HG03558 (cell line): ENCODE data around the gene LRRC25.
"Not testable (repeated sequence)": the region's sequence is repeated elsewhere in the genome, so short reads cannot be mapped to it uniquely, and the experiment has no call there.

Experiments
- ATAC-seq: cut with Tn5 transposase; IDR thresholded peaks from one replicate; pipeline ENCODE4 v1.9.1; 2021; ENCODE audit warnings: moderate number of reproducible peaks; ENCODE audit not compliant: unreplicated experiment; ENCODE audit errors: extremely low read depth

Gene LRRC25

DNA sequence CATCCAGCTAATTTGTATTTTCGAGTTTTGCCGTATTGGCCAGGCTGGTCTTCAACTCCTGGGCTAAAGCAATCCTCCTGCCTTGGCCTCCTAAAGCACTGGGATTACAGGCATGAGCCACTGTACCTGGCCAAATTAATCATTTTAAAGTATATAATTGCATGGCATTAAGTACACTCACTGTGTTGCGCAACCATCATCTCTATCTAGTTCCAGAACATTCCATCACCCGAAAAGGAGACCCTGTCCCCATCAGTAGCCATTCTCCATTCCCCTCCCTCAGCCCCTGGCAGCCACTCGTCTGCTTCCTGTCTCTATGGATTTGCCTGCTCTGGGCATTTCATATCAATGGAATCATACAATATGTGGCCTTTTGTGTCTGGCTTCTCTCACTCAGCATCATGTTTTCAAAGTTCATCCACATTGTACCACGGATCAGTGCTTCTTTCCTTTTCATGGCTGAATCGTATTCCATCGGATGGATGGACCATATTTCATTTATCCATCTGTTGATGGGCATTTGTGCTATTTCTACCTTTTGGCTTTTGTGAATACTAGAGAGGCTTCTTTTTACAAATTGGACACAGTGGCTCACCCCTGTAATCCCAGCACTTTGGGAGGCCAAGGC, 43.9 kb downstream of the LRRC25 start:
- ATAC-seq, result no peak

DNA sequence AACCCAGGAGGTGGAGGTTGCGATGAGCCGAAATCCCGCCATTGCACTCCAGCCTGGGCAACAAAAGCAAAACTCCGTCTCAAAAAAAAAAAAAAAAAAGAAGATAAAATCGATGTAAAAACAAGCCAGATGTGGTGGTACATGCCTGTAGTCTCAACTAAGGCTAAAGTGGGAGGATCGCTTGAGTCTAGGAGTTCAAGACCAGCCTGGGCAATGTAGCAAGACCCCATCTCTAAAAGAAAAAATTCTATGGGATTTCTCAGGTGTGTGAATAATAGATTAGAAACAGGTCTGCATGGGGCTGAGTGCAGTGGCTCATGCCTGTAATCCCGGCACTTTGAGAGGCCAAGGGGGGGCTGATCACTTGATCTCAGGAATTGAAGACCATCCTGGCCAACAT, 45.9 kb downstream of the LRRC25 start:
- ATAC-seq, result no peak

DNA sequence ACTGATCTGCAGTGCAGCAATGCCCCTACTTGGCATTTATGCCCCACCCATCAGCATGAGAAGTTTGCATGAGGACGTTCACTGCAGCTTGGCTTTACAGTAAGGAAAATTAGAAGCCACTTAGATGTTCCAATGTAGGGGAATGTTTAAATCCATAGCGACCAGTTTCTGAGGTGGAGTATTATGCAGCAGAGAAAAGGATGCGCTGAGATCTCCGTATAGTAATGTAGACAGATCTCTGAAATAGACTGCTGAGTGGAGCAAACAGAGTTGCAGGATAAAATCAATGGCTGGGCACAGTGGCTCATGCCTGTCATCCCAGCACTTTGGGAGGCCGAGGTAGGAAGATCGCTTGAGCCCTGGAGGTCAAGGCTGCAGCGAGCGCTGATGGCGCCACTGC, 46.9 kb downstream of the LRRC25 start:
- ATAC-seq, result no peak

DNA sequence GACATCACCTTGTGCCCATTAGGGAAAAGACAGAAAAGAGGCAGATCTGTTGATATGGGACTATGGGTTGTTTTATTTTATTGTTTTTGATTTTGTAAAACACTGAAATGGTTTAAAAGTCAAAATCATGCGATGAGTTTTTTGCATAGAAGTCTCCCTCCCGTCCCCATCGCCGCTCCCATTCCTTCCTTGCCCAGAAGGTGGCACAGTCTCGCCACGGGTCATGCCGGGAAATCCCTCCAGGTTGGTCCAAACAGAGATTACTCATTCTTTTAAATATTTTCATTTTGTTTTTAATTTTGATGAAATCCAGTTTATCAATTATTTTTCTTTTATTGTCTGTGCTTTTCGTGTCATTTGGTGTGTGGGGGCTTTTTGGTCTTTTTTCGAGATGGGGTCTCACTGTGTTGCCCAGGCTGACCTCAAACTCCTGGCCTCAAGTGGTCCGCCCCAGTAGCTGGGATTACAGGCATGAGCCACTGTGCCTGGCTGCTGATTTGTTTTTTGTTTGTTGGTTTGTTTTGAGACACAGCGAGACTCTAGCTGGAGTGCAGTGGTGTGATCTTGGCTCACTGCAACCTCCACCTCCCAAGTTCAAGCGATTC, 47.8 kb downstream of the LRRC25 start:
- ATAC-seq, result no peak

DNA sequence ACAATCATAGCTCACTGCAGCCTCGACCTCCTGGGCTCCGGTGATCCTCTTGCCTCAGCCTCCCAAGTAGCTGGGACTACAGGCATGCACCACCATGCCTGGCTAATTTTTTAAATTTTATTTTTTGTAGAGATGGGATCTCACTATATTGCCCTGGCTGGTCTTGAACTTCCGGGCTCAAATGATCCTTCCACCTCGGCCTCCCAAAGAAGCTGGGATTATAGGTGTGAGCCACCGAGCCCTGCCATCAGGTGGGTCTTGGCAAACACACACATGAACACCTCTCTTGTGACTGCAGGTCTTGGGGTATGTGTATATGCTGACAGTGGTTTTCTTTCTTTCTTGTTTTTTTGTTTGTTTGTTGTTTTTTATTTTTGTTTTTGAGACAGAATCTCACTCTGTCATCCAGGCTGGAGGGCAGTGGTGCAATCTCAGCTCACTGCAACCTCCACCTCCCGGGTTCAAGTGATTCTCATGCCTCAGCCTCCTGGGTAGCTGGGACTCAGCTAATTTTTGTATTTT, 48.5 kb downstream of the LRRC25 start:
- not testable (repeated sequence) for ATAC-seq

DNA sequence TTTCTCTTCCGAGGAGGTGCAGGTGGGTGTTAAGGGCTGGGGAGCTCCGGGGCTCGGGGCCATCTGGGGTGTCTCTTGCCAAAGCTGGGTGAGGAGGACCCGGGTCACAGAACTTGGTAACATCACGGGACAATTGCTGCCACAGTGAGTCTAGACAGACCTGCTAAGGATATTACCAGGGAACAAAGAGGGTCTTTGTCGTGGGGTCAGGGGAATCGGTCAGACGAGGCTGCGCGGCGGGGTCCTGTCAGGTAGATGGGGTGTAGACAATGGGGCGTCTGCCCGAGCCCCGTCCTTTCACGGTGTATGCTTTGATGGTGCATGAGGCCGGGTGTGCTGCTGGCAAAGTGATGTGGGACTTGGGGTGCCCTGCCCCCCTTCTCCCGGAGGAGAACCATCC, 49.3 kb downstream of the LRRC25 start:
- no peak for ATAC-seq

DNA sequence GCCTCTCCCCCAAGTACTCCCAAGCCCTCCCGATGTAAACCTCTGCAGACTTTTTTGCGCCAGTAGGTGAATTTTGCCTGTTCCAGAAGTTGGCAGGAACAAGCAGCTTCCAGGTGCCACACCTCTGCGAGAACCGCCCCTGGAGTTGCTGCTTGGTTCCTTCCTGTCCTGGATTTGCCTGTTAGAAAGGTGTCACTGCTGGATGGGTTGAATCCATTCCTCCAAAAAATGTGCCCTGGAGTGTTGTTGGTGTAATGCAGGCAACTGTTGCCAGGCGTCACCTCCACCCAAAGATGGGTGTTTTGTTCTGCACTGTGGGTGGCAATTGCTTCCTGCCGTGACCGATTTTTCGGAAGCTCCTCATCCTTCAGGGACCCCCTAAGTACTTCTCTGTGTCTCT, 51.3 kb downstream of the LRRC25 start:
- ATAC-seq, result no peak

DNA sequence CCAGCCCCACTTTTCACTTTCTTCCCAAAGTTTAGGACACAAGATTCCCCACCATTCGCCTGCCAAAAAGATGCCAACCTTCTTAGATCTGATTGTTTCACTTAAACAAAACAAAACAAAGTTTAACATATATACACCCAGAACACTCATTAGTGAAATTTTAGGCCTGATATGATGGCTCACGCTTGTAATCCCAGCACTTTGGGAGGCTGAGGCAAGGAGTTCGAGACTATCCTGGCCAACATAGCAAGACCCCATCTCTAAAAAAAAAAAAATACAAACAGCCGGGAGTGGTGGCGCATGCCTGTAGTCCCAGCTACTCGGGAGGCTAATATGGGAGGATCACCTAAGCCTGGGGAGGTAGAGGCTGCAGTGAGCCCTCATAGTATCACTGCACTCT, 52.1 kb downstream of the LRRC25 start:
- no peak for ATAC-seq

DNA sequence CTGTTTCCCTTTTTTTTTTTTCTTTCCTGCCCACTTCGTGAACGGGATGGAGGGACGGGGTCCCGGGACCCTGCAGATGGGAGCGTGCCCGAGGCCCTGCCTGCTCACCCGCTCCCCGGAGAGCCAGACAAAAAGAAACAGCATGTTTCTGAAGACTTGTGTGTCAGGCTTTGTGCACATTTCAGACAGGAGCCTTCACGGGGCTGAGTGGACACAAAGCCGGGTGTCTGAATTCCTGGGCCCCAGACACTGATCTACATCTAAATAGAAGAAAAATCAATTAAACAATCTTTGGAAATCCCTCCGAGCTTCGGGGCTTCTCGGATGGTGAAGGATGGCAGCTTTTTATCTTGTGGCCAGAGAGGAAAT, 52.9 kb downstream of the LRRC25 start:
- no peak for ATAC-seq

- no peak for ATAC-seq
Measured at GRCh38 chr19:18342090-18342632, 55.3 kb downstream of the LRRC25 start.
